Measurements from ENCODE around the gene MLIP.
"Not testable (repeated sequence)": the region's sequence is repeated elsewhere in the genome, so short reads cannot be mapped to it uniquely, and the experiment has no call there.

The MLIP gene, protein sequence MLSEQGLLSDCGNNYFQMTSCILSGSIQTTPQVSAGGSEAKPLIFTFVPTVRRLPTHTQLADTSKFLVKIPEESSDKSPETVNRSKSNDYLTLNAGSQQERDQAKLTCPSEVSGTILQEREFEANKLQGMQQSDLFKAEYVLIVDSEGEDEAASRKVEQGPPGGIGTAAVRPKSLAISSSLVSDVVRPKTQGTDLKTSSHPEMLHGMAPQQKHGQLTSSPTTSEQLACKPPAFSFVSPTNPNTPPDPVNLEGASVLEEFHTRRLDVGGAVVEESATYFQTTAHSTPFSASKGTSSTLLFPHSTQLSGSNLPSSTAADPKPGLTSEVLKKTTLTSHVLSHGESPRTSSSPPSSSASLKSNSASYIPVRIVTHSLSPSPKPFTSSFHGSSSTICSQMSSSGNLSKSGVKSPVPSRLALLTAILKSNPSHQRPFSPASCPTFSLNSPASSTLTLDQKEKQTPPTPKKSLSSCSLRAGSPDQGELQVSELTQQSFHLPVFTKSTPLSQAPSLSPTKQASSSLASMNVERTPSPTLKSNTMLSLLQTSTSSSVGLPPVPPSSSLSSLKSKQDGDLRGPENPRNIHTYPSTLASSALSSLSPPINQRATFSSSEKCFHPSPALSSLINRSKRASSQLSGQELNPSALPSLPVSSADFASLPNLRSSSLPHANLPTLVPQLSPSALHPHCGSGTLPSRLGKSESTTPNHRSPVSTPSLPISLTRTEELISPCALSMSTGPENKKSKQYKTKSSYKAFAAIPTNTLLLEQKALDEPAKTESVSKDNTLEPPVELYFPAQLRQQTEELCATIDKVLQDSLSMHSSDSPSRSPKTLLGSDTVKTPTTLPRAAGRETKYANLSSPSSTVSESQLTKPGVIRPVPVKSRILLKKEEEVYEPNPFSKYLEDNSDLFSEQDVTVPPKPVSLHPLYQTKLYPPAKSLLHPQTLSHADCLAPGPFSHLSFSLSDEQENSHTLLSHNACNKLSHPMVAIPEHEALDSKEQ

DNA sequence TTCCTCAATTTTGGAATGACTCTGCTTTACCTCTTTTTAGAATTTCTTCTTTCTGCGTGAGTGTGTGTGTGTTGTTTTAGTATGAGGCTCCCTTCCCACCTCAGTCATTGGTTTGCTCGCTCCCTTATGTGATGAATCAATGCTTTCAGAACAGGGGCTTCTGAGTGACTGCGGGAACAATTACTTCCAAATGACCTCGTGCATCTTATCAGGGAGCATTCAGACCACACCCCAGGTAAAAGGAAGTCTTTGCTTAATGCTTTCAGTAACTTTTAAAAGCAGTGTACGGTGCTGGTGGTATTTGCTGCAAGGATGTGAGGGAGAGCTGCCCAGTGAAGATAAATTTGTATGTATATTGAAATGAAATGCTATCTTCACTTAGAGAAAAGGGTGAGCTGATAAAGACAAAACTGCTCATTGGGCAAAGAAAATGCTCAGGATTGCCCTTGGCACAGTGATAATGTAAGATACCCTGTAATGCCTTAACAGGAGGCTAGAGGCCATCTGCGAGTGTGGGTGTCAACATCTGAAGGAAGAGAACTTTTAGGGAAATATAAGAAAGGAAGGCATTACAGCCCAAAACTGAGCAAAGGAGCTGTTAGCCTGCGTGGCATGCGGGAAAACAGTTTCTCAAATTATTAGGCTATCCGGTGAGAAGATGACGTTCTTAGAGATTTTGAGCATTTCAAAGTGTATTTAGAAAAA, at the start of gene MLIP:
TSS of gene MLIP (plus strand) at position 103 of the 705 bp plus-strand sequence. CDS start at position 140, 37 bp downstream.
- no peak for DNase-seq

DNA sequence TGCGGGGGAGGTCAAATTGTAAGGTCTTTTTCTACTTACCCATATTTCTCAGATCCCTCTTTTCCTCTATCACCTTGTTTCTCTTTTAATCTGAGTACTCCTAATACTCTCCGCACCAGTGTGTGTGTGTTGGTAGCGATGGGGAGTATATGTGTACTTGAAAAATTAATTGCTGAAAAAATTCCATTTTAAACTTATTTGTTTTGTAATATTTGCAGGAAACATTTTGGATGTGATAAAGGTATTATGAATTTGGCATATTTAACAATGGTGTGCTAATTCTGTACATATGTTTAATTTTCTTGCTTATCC, 48.1 kb upstream of the MLIP start:
- no peak for DNase-seq

DNA sequence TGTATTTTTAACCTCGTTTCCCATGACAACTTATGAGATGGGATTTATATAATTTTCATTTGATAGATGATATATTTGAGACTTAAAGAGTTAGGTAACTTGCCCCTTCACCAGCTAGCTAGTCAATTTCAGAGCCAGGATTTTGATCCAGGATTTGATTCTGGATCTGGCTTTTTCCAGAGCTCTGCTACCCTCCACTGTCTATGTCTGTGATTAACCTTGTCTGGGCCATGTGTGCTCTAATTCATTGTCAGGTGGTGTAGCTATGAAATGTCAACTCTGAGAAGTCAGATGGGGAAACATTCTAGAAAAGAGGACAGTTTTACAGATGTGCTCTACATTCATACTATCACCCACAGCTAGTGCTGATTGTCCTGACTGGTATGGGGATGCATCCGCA, 42.5 kb upstream of the MLIP start:
- no peak for DNase-seq

DNA sequence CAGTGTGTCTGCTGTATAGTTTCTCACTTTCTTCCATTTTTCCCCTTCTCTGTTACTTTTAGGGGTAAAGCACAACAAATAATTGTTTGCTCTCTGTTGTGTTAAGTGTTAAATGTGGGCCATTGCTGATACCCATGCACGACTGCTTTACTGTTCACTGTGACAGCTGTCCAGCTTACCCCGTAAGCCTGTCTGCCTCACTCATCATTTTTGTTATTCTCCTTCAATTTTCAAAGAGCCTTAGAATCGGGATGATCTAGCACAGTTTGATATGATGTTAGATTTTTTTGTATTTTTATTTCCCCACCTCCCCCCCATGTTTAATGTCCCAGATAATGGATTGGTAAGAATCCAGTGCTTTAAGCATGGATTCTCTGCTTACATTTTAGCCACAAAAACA, 41.2 kb upstream of the MLIP start:
- no peak for DNase-seq

DNA sequence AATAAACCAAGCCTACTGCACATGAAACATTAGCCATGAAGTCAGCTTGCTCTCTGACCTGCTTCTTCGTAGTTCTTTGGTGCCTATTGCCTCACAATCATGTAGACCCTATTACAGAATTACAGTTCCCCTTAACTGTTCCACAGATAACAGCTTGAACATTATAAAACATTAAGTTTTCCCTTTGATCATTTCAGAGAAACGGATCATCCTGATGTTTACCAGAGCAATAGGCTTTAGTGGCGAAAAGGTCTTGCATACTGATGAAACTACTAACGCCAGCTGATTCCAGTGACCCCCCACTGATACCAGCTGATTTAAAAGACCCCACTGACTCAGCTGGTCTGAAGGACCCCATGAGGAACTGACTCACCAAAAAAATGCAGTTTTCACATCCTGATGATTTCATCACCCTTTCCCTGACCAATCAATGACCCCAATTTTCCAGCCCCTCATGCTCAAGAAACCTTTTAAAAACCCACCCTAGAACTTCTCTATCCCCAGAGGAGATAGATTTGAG, 39.4 kb upstream of the MLIP start:
- no peak for DNase-seq

DNA sequence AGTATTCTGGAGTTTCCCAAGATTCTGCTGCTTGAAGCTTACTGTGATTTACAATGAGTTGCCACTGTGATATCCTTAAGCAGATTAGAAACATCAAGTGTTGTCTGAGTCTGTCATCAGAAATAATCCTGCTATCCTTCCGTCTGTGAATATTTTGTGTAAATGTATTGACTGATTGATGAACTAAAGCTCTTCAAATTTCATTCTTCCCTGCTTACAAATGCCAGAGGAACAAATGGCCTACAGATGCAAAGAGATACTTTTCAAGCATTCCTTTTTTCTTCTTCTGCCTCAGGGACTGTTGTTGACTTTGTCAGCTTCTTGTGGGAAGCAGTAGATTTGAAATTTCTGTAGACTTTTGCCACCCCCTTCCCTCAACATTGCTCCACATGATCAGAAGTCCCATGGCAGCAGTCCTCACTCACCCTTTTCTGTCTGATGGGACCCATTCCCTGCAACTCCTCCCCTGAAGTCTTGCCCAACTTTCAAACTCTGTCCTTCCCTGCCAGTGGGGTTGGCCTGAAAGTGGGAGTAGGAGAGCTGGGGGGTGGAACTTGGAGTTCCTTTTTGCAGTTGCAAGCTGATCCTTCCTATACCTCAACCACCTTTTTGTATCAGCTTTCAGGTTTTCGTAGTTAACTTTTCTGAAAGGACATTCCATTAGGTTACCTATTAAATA, 38.5 kb upstream of the MLIP start:
- no peak for DNase-seq

DNA sequence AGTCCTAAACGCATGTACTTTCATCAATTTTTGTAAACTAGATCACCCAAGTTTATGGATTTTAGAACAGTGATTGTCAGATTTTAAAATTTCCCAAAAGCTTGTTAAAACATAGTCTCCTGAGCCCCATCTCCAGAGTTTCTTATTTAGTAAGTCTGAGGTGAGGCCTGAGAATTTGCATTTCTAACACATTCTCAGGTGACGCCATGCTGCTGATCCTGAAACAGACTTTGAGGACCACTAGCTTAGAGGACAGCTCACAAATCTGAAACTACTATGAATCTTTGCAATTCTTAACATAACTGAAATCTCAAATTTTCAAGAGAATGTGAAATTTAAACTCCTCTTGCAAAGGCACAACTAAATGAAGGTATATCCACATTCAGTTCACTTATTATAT, 37.8 kb upstream of the MLIP start:
- no peak for DNase-seq

DNA sequence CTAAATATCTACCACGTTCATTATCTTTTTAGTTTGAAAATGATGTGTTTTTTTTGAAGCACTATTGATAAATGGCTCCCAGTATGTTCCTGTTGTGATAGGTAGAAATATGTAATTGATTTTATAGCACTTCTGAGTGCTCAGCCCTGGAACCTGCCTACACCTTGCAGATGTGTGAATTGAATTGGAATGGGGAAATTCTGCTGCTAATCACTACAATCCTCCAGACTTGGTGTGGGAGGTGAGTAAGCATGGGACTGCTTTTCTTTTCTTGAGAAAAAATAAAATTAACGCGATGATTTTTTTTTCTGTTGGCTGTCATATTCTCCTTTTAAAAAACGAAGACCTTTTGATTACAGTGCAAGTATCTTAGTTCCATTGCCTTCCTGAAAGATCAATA, 37.1 kb upstream of the MLIP start:
- DNase-seq: no peak

DNA sequence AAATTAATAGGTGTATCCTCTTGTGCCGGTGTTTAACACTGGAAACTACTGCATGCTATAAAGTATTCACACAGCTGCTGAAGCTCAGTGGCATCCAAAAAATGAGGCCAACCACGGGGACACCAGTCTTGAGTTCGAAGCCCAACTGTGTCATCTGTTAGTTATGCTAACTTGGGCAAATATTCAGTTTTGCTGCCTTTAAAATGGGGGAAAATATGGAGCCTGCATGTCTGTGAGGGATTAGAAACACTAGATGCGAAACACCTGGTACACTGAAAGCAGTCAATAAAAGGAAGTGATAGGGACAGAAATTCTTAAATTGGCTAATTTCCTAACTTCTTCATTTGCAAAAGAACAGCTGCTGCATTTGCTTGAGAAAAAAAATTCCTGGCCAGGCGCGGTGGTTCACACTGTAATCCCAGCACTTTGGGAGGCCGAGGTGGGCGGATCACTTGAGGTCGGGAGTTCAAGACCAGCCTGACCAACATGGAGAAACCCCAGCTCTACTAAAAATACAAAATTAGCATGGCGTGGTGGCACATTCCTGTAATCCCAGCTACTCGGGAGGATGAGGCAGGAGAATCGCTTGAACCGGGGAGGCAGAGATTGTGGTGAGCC, 36.6 kb upstream of the MLIP start:
- no peak for DNase-seq

DNA sequence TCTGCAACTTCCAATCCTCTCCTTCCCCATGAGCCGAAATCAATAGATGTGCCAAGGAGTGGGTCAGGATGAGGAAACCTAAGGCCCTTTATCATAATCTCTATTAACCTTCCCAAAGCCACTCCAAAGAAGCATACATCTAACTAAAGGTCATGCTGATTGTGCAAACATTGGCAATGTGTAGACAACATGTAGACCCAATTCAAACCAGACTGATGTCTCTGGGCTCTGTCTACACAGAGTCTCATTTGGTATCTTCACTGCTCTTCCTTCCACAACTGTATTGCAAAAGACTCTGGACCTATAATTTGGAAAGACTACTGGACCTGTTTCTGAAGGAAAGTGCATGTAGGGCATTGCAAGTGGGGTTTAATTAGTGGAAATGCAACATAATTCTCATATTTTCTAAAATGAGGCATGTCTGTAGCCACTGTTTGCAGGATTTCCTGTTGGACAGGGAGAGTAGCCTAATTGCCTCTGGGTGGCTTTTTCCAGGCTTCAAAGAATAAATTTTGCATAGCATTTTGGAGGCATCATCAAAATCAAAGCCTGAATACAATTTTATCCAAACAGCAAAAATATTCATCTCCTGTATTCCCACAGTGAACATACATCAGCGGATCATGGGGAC, 35.0 kb upstream of the MLIP start:
- no peak for DNase-seq

DNA sequence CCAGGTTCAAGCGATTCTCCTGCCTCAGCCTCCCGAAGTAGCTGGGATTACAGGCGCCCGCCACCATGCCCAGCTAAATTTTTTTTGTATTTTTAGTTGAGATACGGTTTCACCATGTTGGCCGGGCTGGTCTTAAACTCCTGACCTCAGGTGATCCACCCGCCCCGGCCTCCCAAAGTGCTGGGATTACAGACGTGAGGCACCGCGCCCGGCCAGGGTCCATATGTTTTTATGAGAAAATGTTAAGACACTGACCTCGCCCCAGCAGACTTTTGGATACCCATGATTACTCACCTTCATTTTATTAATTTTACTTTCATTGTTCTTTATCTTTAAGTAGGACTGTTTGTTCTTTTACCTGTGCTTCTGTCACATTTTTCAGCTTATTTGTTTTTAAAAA, 29.7 kb upstream of the MLIP start:
- not testable (repeated sequence) for DNase-seq

DNA sequence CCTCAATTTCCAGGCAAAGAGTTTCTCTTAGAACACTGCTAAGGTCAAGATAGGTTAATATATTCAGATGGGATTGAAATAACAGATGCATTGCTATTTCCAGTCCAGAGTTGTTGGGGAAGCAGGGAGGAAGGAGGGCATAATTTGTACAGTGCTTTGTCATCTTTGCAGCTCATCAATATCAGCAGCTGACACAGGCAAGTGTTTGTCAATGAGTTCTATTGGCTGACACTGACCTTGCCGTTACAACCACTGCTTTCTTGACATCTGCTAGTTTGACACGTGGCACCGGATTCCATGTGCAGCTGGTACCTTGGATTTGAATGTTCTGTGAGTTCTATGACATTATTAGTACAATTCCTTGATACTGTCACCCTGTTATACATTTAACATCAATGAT, 28.0 kb upstream of the MLIP start:
- no peak for DNase-seq

DNA sequence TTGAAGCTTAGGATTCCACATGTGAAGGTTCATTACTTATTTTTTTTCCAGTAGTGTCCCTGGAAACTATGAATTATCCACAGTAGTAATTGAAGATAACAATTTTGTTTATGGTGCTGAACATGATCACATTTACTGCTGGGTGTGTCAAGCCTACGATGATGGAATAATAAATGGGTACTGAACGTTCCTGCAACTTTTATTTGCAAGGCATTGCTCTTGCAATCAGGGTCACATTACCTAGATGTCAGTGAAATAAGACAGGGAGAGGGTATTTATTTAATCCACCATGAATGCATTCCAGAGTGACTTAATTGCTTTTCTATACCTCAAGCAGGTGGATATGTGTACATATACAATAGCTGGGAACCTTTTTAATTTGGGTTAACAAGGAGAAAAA, 27.0 kb upstream of the MLIP start:
- DNase-seq: no peak

DNA sequence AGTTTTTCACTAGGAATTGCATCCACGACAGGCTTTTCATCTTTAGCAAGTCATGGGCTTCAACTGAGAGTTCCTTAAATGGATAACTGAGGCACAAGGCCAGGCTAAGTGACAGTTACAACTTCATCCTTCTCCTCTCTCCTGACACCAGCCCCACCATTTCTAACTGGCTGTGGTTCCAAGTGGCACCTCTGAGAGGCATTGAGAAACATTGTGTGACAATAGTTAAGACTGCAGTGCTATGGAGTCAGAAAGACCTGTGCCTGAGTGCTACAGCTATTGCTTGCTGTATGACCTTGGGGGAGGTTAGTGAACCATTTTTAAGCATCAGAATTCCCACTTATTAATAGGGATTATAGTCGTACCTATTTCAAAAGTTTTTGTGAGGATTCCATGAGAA, 26.2 kb upstream of the MLIP start:
- DNase-seq: no peak

DNA sequence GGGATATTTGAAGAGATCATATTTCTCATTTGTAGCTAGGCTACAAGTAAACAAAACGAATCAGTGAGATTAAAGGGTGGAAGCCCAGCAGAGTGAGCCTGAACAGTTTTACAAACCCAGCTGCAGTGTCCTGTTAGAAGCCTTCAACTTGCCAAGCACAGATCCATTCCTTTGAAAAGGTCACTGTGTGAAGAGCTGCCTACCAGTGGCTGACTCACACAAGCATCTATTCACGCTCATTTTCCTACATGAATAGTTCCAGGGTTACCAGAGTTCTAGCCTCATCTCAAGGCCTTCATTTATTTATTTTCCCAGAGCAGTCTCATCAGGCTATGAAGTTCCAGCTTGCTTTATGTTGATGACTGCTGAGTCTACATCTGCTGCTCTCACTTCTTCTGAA, 25.7 kb upstream of the MLIP start:
- peak; percentile 11 for DNase-seq

DNA sequence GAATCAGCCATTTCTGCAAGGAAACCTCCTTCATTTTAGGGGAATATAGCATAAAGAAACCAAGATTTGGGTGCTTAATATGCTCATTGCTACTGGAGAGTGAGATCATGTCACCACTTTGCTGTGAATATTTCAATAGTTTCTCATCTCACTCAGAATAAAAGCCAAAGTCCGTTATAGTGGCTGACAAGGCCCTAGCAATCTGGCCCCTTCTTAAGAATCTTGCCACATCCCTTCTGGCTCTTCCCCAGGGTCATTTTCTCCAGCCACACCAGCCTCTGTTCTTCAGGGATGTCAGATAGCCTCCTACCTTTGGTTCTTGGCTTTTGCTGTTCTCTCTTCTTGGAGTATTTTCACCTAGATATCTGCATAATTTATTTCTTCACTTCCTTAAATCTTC, 24.8 kb upstream of the MLIP start:
- no peak for DNase-seq

DNA sequence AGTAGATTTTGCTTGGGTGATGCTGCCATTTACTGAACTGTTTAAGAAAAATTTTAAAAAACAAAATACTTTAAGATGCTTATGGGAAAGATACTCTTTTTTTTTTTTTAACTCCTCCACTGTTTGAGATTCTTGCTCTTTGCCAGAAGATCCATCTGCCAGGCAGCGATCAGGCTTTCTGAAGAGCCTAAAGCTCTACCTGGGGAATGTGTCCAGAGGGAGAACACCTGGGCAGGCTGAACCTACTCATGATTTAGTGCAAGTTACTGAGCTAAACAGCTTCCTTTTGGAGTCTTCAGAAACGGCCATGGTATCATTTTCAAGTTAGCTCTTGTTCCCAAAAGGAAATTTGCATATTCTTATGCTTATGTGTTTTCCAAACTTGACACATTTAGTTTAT, 23.5 kb upstream of the MLIP start:
- DNase-seq: no peak

DNA sequence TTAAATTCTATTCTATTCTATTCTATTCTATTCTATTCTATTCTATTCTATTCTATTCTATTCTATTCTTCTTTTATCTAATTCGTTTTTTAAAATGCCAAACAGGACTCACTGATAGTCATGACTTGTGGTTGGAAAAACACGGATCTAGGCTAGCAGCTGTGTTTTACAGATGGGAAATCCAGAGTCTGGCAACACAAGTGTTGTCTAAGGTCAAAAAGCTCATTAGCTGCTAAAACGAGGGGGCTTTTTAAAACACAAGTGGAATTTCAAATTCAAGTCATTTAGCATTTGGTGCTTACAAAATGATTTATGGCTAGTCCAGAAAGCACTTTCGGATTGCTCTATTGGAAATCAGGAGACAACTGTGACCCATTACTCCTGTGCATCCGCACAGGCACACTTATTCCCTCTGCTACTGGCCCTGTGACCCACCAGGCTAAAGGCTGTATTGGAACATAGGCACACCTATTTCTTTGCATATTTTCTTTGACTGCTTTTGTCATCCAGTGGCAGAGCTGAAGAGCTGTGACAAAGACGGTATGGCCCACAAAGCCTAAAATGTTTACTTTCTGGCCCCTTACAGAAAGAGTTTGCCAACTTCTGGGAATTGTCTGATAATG, 17.8 kb upstream of the MLIP start:
- peak; percentile 13 for DNase-seq

DNA sequence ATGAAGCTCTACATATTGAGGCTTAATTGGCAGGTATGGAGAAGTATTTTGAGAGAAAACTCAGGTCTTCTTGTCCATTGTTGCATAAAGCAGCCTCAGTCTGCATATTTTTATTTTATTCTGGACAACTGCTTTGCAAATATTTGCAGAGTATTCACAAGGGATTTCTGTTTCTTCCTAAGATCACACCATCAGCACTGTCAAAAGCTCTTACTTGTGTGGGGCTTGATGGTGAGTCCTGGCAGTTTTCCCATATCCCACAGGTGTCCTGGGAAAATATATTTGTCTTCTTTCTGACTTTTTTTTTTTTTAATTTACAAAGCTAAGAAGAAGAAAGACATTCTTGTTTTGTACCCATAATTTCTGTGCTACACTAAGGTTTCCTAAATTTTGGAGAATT, 16.9 kb upstream of the MLIP start:
- peak; percentile 24 for DNase-seq

DNA sequence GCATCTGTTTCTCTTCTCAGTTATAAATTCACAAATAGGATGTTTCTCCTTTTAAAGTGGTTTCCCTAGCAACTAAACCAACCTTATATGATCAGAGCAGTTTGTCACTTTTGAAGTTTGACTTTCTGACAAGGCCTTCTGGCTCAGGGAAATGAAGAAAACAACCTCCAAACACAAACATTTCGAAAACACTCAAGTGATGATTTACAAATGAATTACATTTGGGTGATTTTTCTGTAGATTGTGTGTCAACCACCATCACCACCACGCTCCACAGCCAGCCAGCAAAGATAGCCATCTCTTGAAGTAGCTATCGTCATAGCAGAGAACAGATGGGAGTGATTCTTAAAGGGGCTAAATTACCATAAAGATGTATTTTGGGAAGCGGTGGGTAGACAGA, 16.5 kb upstream of the MLIP start:
- peak; percentile 33 for DNase-seq

DNA sequence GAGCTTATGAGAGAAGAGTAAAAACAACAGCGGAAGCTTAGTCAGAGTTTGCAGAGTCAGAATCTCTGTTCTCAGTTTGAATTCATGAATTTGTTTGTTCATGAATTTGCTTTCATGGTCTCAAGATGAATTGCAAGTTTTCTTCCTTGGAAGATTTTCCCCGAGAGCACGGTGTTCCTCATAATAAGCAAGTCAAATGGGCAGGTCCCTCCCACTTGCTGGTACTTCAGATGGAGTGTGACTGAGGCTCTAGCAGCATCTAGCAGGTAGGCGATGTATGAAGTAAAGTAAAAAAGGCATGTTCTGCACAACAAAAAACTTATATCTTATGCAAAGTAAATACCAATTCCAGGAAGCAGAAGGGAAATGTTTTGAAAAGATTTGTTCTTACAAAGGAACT, 15.5 kb upstream of the MLIP start:
- DNase-seq: no peak
